ENCODE data around the gene AP2A2. TPM values are rescaled to one million over a fixed set of nuclear protein-coding genes. Genes with fewer than 3 reads are reported as not detected.

AP2A2 gene
- total RNA-seq, 6 experiments from 2014 or later, result 41.4 to 66.7 (median 53.8) TPM

GRCh38 chr11:1048375-1049070, 122.9 kb downstream of the AP2A2 start:
- no peaks in the 10 kb centered on the region for H3K36me3 ChIP-seq
- no peaks in the 10 kb centered on the region for H3K4me1 ChIP-seq
- ATAC-seq (no peak), DNase-seq (peak in 1 of 3 donors; percentile 20)
- intact Hi-C loops (cut with DNase I), result no loop called here
- H3K27ac ChIP-seq, result no peak overlapping the region
- WGBS (ENCODE audit: insufficient coverage, low coverage, low lambda C conversion rate, missing lambda C conversion rate), result 55% methylated on average over 21 of the region's 25 CpGs
- no peaks in the 10 kb centered on the region for H3K27me3 ChIP-seq
- H3K9me3 ChIP-seq, result no peaks in the 10 kb centered on the region
- no peak overlapping the region for H3K4me3 ChIP-seq
- TF ChIP-seq CTCF (IDR thresholded peaks at IDR 0.05) (no peak), POLR2A (IDR thresholded peaks at IDR 0.05) (no peak)

- no peak for TF ChIP-seq CTCF (IDR thresholded peaks at IDR 0.05)
- TF ChIP-seq POLR2A (IDR thresholded peaks at IDR 0.05), result no peak
- no peak for ATAC-seq
- WGBS (ENCODE audit: insufficient coverage, low coverage, low lambda C conversion rate, missing lambda C conversion rate), result no CpG with 5 or more reads among the region's 6 CpGs
- Histone ChIP-seq H3K27me3 (no peaks in the 10 kb centered on the region), H3K4me3 (no peak overlapping the region), H3K27ac (no peak overlapping the region), H3K36me3 (no peaks in the 10 kb centered on the region), H3K9me3 (no peaks in the 10 kb centered on the region), H3K4me1 (no peaks in the 10 kb centered on the region)
- intact Hi-C loops (cut with DNase I), result no loop called here
- DNase-seq, result peak in 2 of 3 donors; percentile 11 to 33
Measured at GRCh38 chr11:1049071-1049405, 123.4 kb downstream of the AP2A2 start.

GRCh38 chr11:1049431-1049891, 123.8 kb downstream of the AP2A2 start:
- no peak overlapping the region for H3K4me3 ChIP-seq
- intact Hi-C loops (cut with DNase I), result no loop called here
- no peak overlapping the region for H3K27ac ChIP-seq
- TF ChIP-seq CTCF (IDR thresholded peaks at IDR 0.05) (no peak), POLR2A (IDR thresholded peaks at IDR 0.05) (no peak)
- H3K36me3 ChIP-seq, result no peaks in the 10 kb centered on the region
- H3K4me1 ChIP-seq, result no peaks in the 10 kb centered on the region
- no peak for DNase-seq
- no peak for ATAC-seq
- no peaks in the 10 kb centered on the region for H3K27me3 ChIP-seq
- no CpG with 5 or more reads among the region's 13 CpGs for WGBS (ENCODE audit: insufficient coverage, low coverage, low lambda C conversion rate, missing lambda C conversion rate)
- no peaks in the 10 kb centered on the region for H3K9me3 ChIP-seq

- Histone ChIP-seq H3K4me3 (no peak overlapping the region), H3K36me3 (no peaks in the 10 kb centered on the region), H3K9me3 (no peaks in the 10 kb centered on the region), H3K27me3 (no peaks in the 10 kb centered on the region), H3K4me1 (no peaks in the 10 kb centered on the region), H3K27ac (no peak overlapping the region)
- no peak for TF ChIP-seq CTCF (IDR thresholded peaks at IDR 0.05)
- no peak for TF ChIP-seq POLR2A (IDR thresholded peaks at IDR 0.05)
- WGBS (ENCODE audit: insufficient coverage, low coverage, low lambda C conversion rate, missing lambda C conversion rate), result 60% methylated on average over 3 of the region's 18 CpGs
- no peak for ATAC-seq
- DNase-seq, result peak in 2 of 3 donors; percentile 18 to 52
- intact Hi-C loops (cut with DNase I), result loop anchor here (5.0 to 10.0 kb wide), 3 partner anchors 155 to 203 kb away; no protein-coding TSS in a partner anchor
Measured at GRCh38 chr11:1049911-1050580, 124.4 kb downstream of the AP2A2 start.
